Heart right ventricle (tissue), 16 donors: ENCODE results near the gene MAP3K2. TPM values are rescaled to one million over a fixed set of nuclear protein-coding genes. Genes with fewer than 3 reads are reported as not detected.

Experiments used
- ATAC-seq, 8 donors: fragments of 200-7000 bp; cut with Tn5 transposase; one replicate each; pipeline ENCODE4 v1.9.1; 2020; ENCODE audit warnings: mild to moderate bottlenecking in 8 of 8, moderate library complexity in 8 of 8, moderate number of reproducible peaks in 1 of 8
- DNase-seq, 2 donors: peaks; one replicate each; pipeline ENCODE4 v3.0.0-alpha.2; 2020
- H3K27ac ChIP-seq, 10 donors: fragments of 200-600 bp; sonication (generic) in 2 of 10; one replicate each; pipeline versions ENCODE4 v1.5.0 to v1.8.0; 2020 to 2022; ENCODE audit warnings: mild to moderate bottlenecking in 3 of 10
- H3K27me3 ChIP-seq, 7 donors: fragments of 200-600 bp; one replicate each; pipeline ENCODE4 v1.8.0; 2021 to 2022; ENCODE audit warnings: mild to moderate bottlenecking in 2 of 7
- H3K36me3 ChIP-seq, 9 donors: fragments of 200-600 bp; sonication (generic) in 1 of 9; one replicate each; pipeline versions ENCODE4 v1.5.0 to v1.8.0; 2020 to 2022; ENCODE audit warnings: mild to moderate bottlenecking in 2 of 9
- H3K4me1 ChIP-seq, 9 donors: fragments of 200-600 bp; sonication (generic) in 1 of 9; one replicate each; pipeline versions ENCODE4 v1.5.0 to v1.8.0; 2020 to 2022; ENCODE audit warnings: mild to moderate bottlenecking in 4 of 9
- H3K4me3 ChIP-seq, 10 donors: fragments of 200-600 bp; sonication (generic) in 2 of 10; one replicate each; pipeline versions ENCODE4 v1.5.0 to v1.8.0; 2020 to 2022; ENCODE audit warnings: mild to moderate bottlenecking in 7 of 10, moderate library complexity in 2 of 10
- H3K9me3 ChIP-seq, 11 donors: fragments of 200-600 bp in 10 of 11; sonication (generic) in 2 of 11; one replicate each; pipeline versions ENCODE4 v1.5.0 to v1.8.0; 2013 to 2022; ENCODE audit warnings: mild to moderate bottlenecking in 2 of 11, control low read depth in 1 of 11, moderate library complexity in 1 of 11
- CTCF ChIP-seq, 9 donors: fragments of 200-600 bp; sonication (generic) in 2 of 9; IDR thresholded peaks; one replicate each; pipeline versions ENCODE4 v1.5.0 to v1.8.0; 2021 to 2022; ENCODE audit warnings: antibody characterized with exemption in 9 of 9, mild to moderate bottlenecking in 5 of 9, moderate library complexity in 1 of 9
- WGBS, 2 donors: extraction: QIAGEN DNeasy Blood & Tissue Kit; methylation state at CpG; one replicate each; pipeline ENCODE4 v1.1.7; 2013; ENCODE audit warnings: inconsistent platforms in 1 of 2; 5-methylcytosine and 5-hydroxymethylcytosine counted together
- intact Hi-C, 10 donors: fragments of 100-400 bp; cut with DNase I; formaldehyde crosslinking; loops; one replicate each; pipeline versions ENCODE4 v1.11.1 to v1.14.2; 2022
- polyA plus RNA-seq, 2 donors: library from polyadenylated mRNA; stranded (reverse); fragments of 200-250 nt; gene quantifications; one replicate each; pipeline ENCODE4 v1.2.3, GENCODE V29; 2013
- total RNA-seq, 10 donors: library from RNA; stranded (reverse); fragmentation: NEBNext Ultra II Directional in 3 of 10; extraction: Animal tissue kit (Norgen Biotek cat#: 25700) in 3 of 10; gene quantifications; one replicate each; pipeline versions ENCODE4 v1.2.1 to v1.2.4, GENCODE V29; 2021 to 2023
- donor health status: Arrhythmogenic right ventricular cardiomyopathy.
- donor health status: ischemic (EF 13 %, LVEDD 7.1; RV severe dilation, severe dysfunction).
- donor health status: healthy with polysubstance abuse.
- donor health status: DM: no; HTN: yes; CAD: no.
- donor health status: DM: no; HTN: no; CAD: no.
- donor health status: ischemic (EF 25% LVEDD 6.9; RV normal size, moderate dysfunction).
- donor health status: ischemic (EF 25% LVEDD 5.7; RV mildly dilated, moderate dysfunction).
- donor health status: healthy.
- donor health status: DM: yes; HTN: yes; CAD: no.
- donor health status: Ischemic cardiomyopathy.
- donor health status: ischemic (EF 35%, LVEDD 5.7; RV mildly dilated, moderate dysfunction).
- donor health status: nonischemic (EF 11% LVEDD 7.7; RV severe dilation, severe dysfunction).
- donor health status: DM: yes; HTN: yes; CAD: no.
- donor health status: PGD.
- donor health status: ischemic (EF 29% LVEDD 5.4; RV normal size, mild dysfunction).
- donor health status: nonischemic (EF 23%, LVEDD 6.1; RV moderate dilation, normal function).

MAP3K2 gene
- total and polyA plus RNA-seq, 12 donors, result 2.9 to 30.9 (median 25.2) TPM

GRCh38 chr2:127320586-127321275, 67.0 kb downstream of the MAP3K2 start:
- WGBS, 2 donors, result 46 to 93% methylated on average over 1 of the region's 1 CpG
- no peak overlapping the region for H3K27ac ChIP-seq
- no peak for DNase-seq
- H3K4me3 ChIP-seq, result no peak overlapping the region
- H3K27me3 ChIP-seq, result no peaks in the 10 kb centered on the region
- no peak for ATAC-seq
- peaks cover 0 to 100% (median 69%) of the 10 kb centered on the region in 9 donors for H3K36me3 ChIP-seq
- no peak for TF ChIP-seq CTCF (IDR thresholded peaks at IDR 0.05)
- peaks cover 0 to 13% (median 6%) of the 10 kb centered on the region in 11 donors for H3K9me3 ChIP-seq
- H3K4me1 ChIP-seq, result no peaks in the 10 kb centered on the region
- intact Hi-C loops, result loop anchor here in 7 of 10 donors (5.0 to 10.0 kb wide), 4 partner anchors 94 to 164 kb away; partner anchors contain the start of gene PROC (in 1 of the 7)

GRCh38 chr2:127320067-127320466, 67.7 kb downstream of the MAP3K2 start:
- no peak for ATAC-seq
- H3K27me3 ChIP-seq, result no peaks in the 10 kb centered on the region
- WGBS, 2 donors, result 97 to 100% methylated on average over 1 of the region's 1 CpG
- peaks cover 0 to 13% (median 6%) of the 10 kb centered on the region in 11 donors for H3K9me3 ChIP-seq
- no peak for DNase-seq
- H3K4me3 ChIP-seq, result no peak overlapping the region
- no peak overlapping the region for H3K27ac ChIP-seq
- peaks cover 0 to 100% (median 75%) of the 10 kb centered on the region in 9 donors for H3K36me3 ChIP-seq
- no peaks in the 10 kb centered on the region for H3K4me1 ChIP-seq
- no peak for TF ChIP-seq CTCF (IDR thresholded peaks at IDR 0.05)
- intact Hi-C loops, result loop anchor here in 7 of 10 donors (5.0 to 10.0 kb wide), 4 partner anchors 95 to 165 kb away; partner anchors contain the start of gene PROC (in 1 of the 7)

GRCh38 chr2:127314193-127314988, 73.4 kb downstream of the MAP3K2 start:
- Histone ChIP-seq H3K36me3 (peaks cover 0 to 100% (median 64%) of the 10 kb centered on the region in 9 donors), H3K9me3 (no peaks in the 10 kb centered on the region), H3K4me3 (no peak overlapping the region), H3K27me3 (no peaks in the 10 kb centered on the region), H3K27ac (no peak overlapping the region), H3K4me1 (peaks cover 0 to 5% (median 0%) of the 10 kb centered on the region in 9 donors)
- ATAC-seq (no peak), DNase-seq (no peak)
- no peak for TF ChIP-seq CTCF (IDR thresholded peaks at IDR 0.05)
- intact Hi-C loops, result no loop called here
- WGBS, 2 donors, result 91 to 92% methylated on average over 7 of the region's 7 CpGs

GRCh38 chr2:127313406-127313805, 74.4 kb downstream of the MAP3K2 start:
- Histone ChIP-seq H3K4me1 (peaks cover 0 to 5% (median 0%) of the 10 kb centered on the region in 9 donors), H3K27ac (no peak overlapping the region), H3K9me3 (no peaks in the 10 kb centered on the region), H3K4me3 (no peak overlapping the region), H3K27me3 (no peaks in the 10 kb centered on the region), H3K36me3 (peaks cover 0 to 100% (median 64%) of the 10 kb centered on the region in 9 donors)
- DNase-seq (no peak), ATAC-seq (no peak)
- TF ChIP-seq CTCF (IDR thresholded peaks at IDR 0.05), result no peak
- 82 to 85% methylated on average over 3 of the region's 3 CpGs for WGBS, 2 donors
- intact Hi-C loops, result no loop called here
